Ectodermal cell (in vitro differentiated cells): ENCODE data around the gene DSG3. TPM values are rescaled to one million over a fixed set of nuclear protein-coding genes. Genes with fewer than 3 reads are reported as not detected.

Experiments
- H3K27ac ChIP-seq: 2 replicates; pipeline ENCODE4 v1.7.0; 2013; ENCODE audit warnings: mild to moderate bottlenecking, low read depth, low read length; ENCODE audit not compliant: insufficient read depth, poor library complexity, severe bottlenecking
- H3K27me3 ChIP-seq: 2 replicates; pipeline ENCODE4 v1.7.0; 2013; ENCODE audit warnings: mild to moderate bottlenecking, low read length; ENCODE audit not compliant: insufficient read depth, control insufficient read depth, poor library complexity, severe bottlenecking
- H3K36me3 ChIP-seq: one replicate; pipeline ENCODE4 v1.7.0; 2013; ENCODE audit warnings: low read length; ENCODE audit not compliant: control insufficient read depth, insufficient read depth
- H3K4me1 ChIP-seq: one replicate; pipeline ENCODE4 v1.7.0; 2013; ENCODE audit warnings: low read length; ENCODE audit not compliant: control insufficient read depth, insufficient read depth
- H3K4me3 ChIP-seq: 2 replicates; pipeline ENCODE4 v1.7.0; 2013; ENCODE audit warnings: low read depth, low read length, control low read depth; ENCODE audit not compliant: insufficient read depth
- H3K9me3 ChIP-seq: 2 replicates; pipeline ENCODE4 v1.7.0; 2013; ENCODE audit warnings: mild to moderate bottlenecking, low read length, moderate library complexity; ENCODE audit not compliant: control insufficient read depth
- WGBS, 2 experiments: methylation state at CpG; one replicate each; pipeline ENCODE4 v1.1.7; 2013; ENCODE audit warnings: missing lambda C conversion rate in 2 of 2; 5-methylcytosine and 5-hydroxymethylcytosine counted together
- polyA plus RNA-seq, 4 experiments: library from polyadenylated mRNA; stranded (reverse); fragments of 50-300 nt; gene quantifications; one replicate each; pipeline ENCODE4 v1.2.3, GENCODE V29; 2013

The DSG3 gene, protein sequence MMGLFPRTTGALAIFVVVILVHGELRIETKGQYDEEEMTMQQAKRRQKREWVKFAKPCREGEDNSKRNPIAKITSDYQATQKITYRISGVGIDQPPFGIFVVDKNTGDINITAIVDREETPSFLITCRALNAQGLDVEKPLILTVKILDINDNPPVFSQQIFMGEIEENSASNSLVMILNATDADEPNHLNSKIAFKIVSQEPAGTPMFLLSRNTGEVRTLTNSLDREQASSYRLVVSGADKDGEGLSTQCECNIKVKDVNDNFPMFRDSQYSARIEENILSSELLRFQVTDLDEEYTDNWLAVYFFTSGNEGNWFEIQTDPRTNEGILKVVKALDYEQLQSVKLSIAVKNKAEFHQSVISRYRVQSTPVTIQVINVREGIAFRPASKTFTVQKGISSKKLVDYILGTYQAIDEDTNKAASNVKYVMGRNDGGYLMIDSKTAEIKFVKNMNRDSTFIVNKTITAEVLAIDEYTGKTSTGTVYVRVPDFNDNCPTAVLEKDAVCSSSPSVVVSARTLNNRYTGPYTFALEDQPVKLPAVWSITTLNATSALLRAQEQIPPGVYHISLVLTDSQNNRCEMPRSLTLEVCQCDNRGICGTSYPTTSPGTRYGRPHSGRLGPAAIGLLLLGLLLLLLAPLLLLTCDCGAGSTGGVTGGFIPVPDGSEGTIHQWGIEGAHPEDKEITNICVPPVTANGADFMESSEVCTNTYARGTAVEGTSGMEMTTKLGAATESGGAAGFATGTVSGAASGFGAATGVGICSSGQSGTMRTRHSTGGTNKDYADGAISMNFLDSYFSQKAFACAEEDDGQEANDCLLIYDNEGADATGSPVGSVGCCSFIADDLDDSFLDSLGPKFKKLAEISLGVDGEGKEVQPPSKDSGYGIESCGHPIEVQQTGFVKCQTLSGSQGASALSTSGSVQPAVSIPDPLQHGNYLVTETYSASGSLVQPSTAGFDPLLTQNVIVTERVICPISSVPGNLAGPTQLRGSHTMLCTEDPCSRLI
- not detected for polyA plus RNA-seq (2013, experiment 1 of 4)
- not detected for polyA plus RNA-seq (2013, experiment 2 of 4)
- polyA plus RNA-seq (2013, experiment 3 of 4): not detected
- polyA plus RNA-seq (2013, experiment 4 of 4): not detected

DNA sequence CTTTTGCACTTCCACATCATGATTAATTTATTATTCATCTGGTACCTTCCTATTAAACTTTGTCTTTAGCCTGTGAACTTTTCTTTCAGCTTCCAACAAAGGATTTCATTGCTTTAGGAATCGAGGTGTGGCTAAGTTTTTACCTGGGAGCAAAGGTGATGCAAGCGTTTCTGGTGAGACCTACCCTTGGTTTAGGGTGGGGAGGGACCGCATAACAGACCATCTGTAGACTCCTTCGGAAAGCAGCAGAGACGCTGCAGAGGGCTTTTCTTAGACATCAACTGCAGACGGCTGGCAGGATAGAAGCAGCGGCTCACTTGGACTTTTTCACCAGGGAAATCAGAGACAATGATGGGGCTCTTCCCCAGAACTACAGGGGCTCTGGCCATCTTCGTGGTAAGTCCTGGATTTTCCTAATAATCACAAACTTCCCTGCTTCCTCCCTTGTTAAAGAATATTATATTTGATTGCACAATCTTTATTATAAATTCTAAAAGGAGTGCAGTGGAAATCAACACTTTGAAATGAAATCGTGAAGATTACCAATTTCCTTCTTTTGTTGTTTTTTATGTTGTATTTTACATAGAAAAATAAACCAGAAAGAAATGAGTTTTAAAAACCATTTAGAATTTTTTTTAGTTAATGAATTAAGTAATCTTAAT is at the start of gene DSG3:
Gene DSG3, plus strand, starts transcription at position 212 of the 662 bp plus-strand sequence. Its CDS starts 137 bp downstream, at position 349.
- WGBS, 2 experiments: 77% methylated on average over 8 of the region's 9 CpGs
- no peaks in the 10 kb centered on the region for H3K9me3 ChIP-seq
- H3K27me3 ChIP-seq: no peaks in the 10 kb centered on the region
- no peaks in the 10 kb centered on the region for H3K36me3 ChIP-seq
- H3K4me3 ChIP-seq: no peak within 1 kb of the TSS
- no peaks in the 10 kb centered on the region for H3K4me1 ChIP-seq
- H3K27ac ChIP-seq: no peak within 1 kb of the TSS

DNA sequence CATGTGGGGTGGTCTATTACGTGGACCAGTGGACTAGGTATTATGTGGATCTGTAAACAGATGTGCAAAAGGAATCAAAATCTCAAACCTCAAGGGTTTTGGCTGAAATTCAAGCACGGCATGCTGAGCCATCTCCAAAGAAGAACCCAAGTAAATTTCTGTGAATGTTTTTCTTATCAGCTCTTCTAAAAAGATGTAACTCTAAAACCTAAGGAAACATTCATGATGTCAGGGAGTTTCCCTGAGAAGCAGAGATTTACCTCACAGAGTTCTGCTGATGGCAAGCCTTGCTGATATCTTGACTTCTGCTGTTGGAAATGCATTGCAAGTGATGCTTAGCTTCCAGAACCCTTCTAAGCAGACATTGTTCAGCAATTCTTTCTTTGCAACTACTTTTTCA is 49.4 kb upstream of the DSG3 start:
- H3K27me3 ChIP-seq: no peaks in the 10 kb centered on the region
- H3K27ac ChIP-seq: no peak overlapping the region
- WGBS, 2 experiments: 85 to 100% methylated on average over 2 of the region's 2 CpGs
- no peak overlapping the region for H3K4me3 ChIP-seq
- H3K4me1 ChIP-seq: no peaks in the 10 kb centered on the region
- no peaks in the 10 kb centered on the region for H3K36me3 ChIP-seq
- H3K9me3 ChIP-seq: no peaks in the 10 kb centered on the region

DNA sequence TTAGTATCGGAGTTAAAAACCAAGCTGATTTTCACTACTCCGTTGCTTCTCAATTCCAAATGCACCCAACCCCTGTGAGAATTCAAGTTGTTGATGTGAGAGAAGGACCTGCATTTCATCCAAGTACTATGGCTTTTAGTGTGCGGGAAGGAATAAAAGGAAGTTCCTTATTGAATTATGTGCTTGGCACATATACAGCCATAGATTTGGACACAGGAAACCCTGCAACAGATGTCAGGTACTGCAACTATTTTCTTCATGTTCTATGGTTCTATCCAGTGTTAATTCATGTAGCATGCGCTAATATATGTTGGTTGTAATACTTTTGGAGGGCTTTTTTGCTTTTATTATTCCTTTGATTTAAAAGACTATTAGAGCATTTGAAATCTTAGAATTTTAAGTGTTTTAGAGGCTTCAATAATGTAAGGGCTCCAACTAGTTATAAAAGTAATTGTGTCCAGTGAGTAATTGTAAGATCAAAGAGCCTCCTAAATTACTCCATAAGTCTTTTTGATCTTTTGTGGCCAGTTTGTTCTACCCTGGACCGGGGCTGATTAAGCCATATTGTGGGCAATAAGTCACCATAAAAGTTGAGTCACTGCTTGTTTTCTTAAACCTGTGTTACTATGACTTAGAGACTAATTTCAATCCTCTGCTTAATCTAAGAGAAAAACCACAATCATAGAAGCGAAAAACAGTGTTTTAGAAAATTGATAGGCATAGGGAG is 48.1 kb upstream of the DSG3 start:
- H3K9me3 ChIP-seq: no peaks in the 10 kb centered on the region
- H3K4me3 ChIP-seq: no peak overlapping the region
- WGBS, 2 experiments: 93 to 94% methylated on average over 5 to 6 of the region's 6 CpGs
- no peak overlapping the region for H3K27ac ChIP-seq
- H3K36me3 ChIP-seq: no peaks in the 10 kb centered on the region
- H3K27me3 ChIP-seq: no peaks in the 10 kb centered on the region
- H3K4me1 ChIP-seq: no peaks in the 10 kb centered on the region

DNA sequence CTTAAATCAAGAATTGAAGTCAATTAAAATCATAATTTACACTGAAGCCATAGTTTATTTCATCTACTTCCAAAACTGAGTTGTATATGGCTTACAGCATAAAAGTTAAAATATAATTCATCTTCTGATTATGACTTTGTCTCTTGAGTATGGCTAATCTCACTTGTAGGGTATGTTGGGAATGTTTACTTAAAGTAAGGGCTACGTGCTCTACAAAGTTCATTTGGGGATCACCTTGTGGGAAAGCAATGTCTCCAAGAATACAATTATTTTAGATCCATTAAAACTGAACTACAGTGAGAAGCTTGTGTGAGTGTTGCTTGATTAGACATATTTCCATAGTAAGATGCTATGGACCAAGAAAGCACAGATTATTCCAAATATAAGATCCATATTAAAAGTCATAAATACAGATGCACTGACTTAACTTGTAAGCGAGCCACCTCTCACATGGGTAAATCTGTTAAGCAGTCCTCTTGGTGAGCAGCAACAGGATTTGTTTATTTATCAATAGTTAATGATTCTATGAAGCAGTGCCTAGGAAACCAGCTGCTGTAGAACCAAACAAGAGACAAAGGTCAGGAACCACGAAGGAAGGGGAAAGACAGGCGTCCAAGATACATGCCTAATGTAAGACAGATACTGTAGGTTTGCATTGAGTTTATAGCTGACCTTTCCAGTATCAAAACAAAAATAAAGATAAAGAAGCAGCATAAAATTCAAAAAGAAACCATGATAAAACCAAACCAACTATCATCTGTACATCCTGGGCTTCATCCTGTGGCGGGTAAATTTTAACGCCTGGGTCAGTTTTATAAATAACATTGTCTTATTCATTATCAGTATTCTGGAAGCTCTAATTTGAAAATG is 46.1 kb upstream of the DSG3 start:
- Histone ChIP-seq H3K36me3 (no peaks in the 10 kb centered on the region), H3K27me3 (no peaks in the 10 kb centered on the region), H3K9me3 (no peaks in the 10 kb centered on the region), H3K4me3 (no peak overlapping the region), H3K4me1 (no peaks in the 10 kb centered on the region), H3K27ac (no peak overlapping the region)
- 90 to 96% methylated on average over 5 to 6 of the region's 6 CpGs for WGBS, 2 experiments

DNA sequence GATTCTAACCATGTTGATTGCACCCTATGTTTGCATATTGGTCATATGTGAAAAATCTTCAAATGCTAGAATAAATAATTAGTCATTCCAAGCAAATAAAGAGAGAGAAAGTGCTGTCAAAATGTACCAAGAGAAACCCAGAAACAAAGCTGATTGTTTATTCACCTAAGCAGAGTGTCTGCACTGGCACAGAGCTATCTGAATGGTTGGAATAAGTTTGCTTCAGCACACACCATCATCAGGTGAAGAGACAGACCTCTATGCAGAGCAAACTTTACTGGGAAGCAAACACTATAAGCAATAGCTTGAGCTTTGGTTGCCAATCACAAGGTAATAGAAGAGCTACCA is 45.5 kb upstream of the DSG3 start:
- H3K27ac ChIP-seq: no peak overlapping the region
- no peak overlapping the region for H3K4me3 ChIP-seq
- H3K27me3 ChIP-seq: no peaks in the 10 kb centered on the region
- no peaks in the 10 kb centered on the region for H3K9me3 ChIP-seq
- H3K4me1 ChIP-seq: no peaks in the 10 kb centered on the region
- H3K36me3 ChIP-seq: no peaks in the 10 kb centered on the region

DNA sequence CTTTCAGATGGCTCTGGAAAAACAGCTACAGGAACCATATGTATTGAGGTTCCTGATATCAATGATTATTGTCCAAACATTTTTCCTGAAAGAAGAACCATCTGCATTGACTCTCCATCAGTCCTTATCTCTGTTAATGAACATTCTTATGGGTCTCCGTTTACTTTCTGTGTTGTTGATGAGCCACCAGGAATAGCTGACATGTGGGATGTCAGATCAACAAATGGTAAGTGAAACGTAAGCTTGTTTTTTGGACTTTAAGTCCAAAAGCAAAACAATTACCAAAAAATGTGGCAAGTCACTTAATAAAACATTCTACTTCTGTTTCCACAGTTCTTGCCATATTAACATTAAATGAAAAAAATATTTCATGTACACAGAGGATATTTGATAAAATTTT is 44.1 kb upstream of the DSG3 start:
- no peak overlapping the region for H3K4me3 ChIP-seq
- WGBS, 2 experiments: 90% methylated on average over 1 to 2 of the region's 2 CpGs
- H3K27me3 ChIP-seq: no peaks in the 10 kb centered on the region
- H3K36me3 ChIP-seq: no peaks in the 10 kb centered on the region
- no peaks in the 10 kb centered on the region for H3K4me1 ChIP-seq
- H3K9me3 ChIP-seq: no peaks in the 10 kb centered on the region
- no peak overlapping the region for H3K27ac ChIP-seq

DNA sequence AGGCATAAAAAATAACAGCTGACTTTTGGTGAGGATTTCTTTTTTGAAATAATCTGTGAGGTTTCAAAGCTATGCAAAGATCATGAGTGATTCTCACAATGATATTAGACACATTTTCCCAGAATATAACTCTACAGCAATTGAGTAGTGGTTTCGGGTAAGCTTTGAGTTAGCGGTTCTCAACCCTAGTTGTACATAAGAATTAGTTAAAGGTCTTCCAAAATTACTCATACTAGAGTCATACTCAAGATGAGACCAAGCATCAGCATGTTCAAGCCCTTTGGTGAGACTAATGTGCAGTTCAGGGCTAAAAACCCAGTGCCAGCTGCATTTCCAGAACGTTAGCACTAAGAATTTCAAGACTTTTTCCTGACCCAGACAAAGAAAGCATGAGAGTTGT is 39.9 kb upstream of the DSG3 start:
- Histone ChIP-seq H3K27me3 (no peaks in the 10 kb centered on the region), H3K27ac (no peak overlapping the region), H3K9me3 (no peaks in the 10 kb centered on the region), H3K36me3 (no peaks in the 10 kb centered on the region), H3K4me3 (no peak overlapping the region), H3K4me1 (no peaks in the 10 kb centered on the region)
- WGBS, 2 experiments: 98 to 99% methylated on average over 3 of the region's 3 CpGs

DNA sequence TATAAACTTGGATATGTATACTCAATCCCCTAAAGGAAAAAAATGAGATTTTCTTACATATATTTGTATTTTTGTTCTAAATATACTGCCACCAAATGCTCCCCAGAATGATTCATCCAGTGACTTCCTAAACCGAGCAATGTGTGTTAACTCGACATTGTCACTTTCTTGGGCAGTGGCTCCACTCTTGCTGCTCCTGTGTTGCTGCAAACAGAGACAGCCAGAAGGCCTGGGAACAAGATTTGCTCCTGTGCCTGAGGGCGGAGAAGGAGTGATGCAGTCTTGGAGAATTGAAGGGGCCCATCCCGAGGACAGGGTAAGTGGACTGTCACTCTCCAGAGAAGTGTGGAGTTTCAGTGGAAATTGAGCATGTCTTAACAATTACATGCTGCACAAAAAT is 38.3 kb upstream of the DSG3 start:
- Histone ChIP-seq H3K27ac (no peak overlapping the region), H3K27me3 (no peaks in the 10 kb centered on the region), H3K36me3 (no peaks in the 10 kb centered on the region), H3K4me3 (no peak overlapping the region), H3K4me1 (no peaks in the 10 kb centered on the region), H3K9me3 (no peaks in the 10 kb centered on the region)
- 80 to 83% methylated on average over 4 of the region's 4 CpGs for WGBS, 2 experiments
